ENCODE measurements around the gene CBX6. TPM values are rescaled to one million over a fixed set of nuclear protein-coding genes. Genes with fewer than 3 reads are reported as not detected.

The CBX6 gene
- total RNA-seq, 1 experiment from 2014 or later: 14.5 TPM

GRCh38 chr22:38819387-38819940 lies 52.6 kb downstream of the CBX6 start:
- DNase-seq (ENCODE audit: low read depth): no peak

GRCh38 chr22:38817196-38817595 lies 54.8 kb downstream of the CBX6 start:
- no peak for DNase-seq (ENCODE audit: low read depth)

GRCh38 chr22:38815842-38816241 lies 56.2 kb downstream of the CBX6 start:
- DNase-seq (ENCODE audit: low read depth): no peak

Other genes with a start within 250 kb of the CBX6 start
- 1.3 and 2.3 TPM in 2 replicates for gene FAM227A, start 215.8 kb downstream of the CBX6 start, total RNA-seq (2014; rRNA removed; shearing (Covaris generic))
- 14.1 and 19.7 TPM in 2 replicates for gene CBY1, start 215.6 kb downstream of the CBX6 start, total RNA-seq (2014; rRNA removed; shearing (Covaris generic))
- 56.5 and 61.2 TPM in 2 replicates for gene TOMM22, start 190.3 kb downstream of the CBX6 start, total RNA-seq (2014; rRNA removed; shearing (Covaris generic))
- 46.5 and 62.0 TPM in 2 replicates for gene JOSD1, start 171.3 kb downstream of the CBX6 start, total RNA-seq (2014; rRNA removed; shearing (Covaris generic))
- 15.6 and 16.3 TPM in 2 replicates for gene GTPBP1, start 166.3 kb downstream of the CBX6 start, total RNA-seq (2014; rRNA removed; shearing (Covaris generic))
- 47.8 and 69.2 TPM in 2 replicates for gene SUN2, start 116.2 kb downstream of the CBX6 start, total RNA-seq (2014; rRNA removed; shearing (Covaris generic))
- 8.3 and 9.5 TPM in 2 replicates for gene DNAL4, start 78.1 kb downstream of the CBX6 start, total RNA-seq (2014; rRNA removed; shearing (Covaris generic))
- 0.12 and 0.39 TPM in 2 replicates for gene NPTXR, start 28.2 kb downstream of the CBX6 start, total RNA-seq (2014; rRNA removed; shearing (Covaris generic))
- not detected in 2 replicates for gene APOBEC3A, start 85.4 kb upstream of the CBX6 start, total RNA-seq (2014; rRNA removed; shearing (Covaris generic))
- gene APOBEC3B, start 110.1 kb upstream of the CBX6 start, total RNA-seq (2014; rRNA removed; shearing (Covaris generic)): 19.6 and 20.9 TPM in 2 replicates
- gene APOBEC3C, start 142.0 kb upstream of the CBX6 start, total RNA-seq (2014; rRNA removed; shearing (Covaris generic)): 10.8 and 11.2 TPM in 2 replicates
- 1.7 and 3.3 TPM in 2 replicates for gene APOBEC3D, start 148.9 kb upstream of the CBX6 start, total RNA-seq (2014; rRNA removed; shearing (Covaris generic))
- 7.9 and 8.9 TPM in 2 replicates for gene APOBEC3F, start 168.6 kb upstream of the CBX6 start, total RNA-seq (2014; rRNA removed; shearing (Covaris generic))
- gene APOBEC3G, start 205.1 kb upstream of the CBX6 start, total RNA-seq (2014; rRNA removed; shearing (Covaris generic)): 54.8 and 63.6 TPM in 2 replicates
- not detected in 2 replicates for gene APOBEC3H, start 225.0 kb upstream of the CBX6 start, total RNA-seq (2014; rRNA removed; shearing (Covaris generic))

All from RPMI7951 (cell line).